Spleen (tissue), 7 donors: ENCODE measurements around the gene CSNK2B.

ENCODE experiments used
- POLR2A ChIP-seq, 3 donors: fragments of 450-650 bp; IDR thresholded peaks; one replicate each; pipeline ENCODE4 v1.5.1; 2017; ENCODE audit warnings: antibody characterized with exemption in 3 of 3, mild to moderate bottlenecking in 1 of 3
- TF ChIP-seq, protein P1 (sequence below), 11 experiments: fragments of 200-600 bp in 7 of 11; fragments of 450-650 bp in 4 of 11; sonication (generic) in 4 of 11; IDR thresholded peaks in 8 of 11; conservative IDR thresholded peaks in 3 of 11; 1 replicate in 7 of 11; 2 replicates in 4 of 11; pipeline versions ENCODE4 v1.4.0 to v1.8.0; 2016 to 2021; ENCODE audit warnings: antibody characterized with exemption in 11 of 11, inconsistent platforms in 4 of 11, mild to moderate bottlenecking in 1 of 11
- donor health status: DM: no; HTN: no; CAD: no; lungs with moderate emphysema.
- donor health status: DM: no; HTN: no; CAD: no.
- donor health status: DM: no; HTN: no; CAD: no.

DNA sequence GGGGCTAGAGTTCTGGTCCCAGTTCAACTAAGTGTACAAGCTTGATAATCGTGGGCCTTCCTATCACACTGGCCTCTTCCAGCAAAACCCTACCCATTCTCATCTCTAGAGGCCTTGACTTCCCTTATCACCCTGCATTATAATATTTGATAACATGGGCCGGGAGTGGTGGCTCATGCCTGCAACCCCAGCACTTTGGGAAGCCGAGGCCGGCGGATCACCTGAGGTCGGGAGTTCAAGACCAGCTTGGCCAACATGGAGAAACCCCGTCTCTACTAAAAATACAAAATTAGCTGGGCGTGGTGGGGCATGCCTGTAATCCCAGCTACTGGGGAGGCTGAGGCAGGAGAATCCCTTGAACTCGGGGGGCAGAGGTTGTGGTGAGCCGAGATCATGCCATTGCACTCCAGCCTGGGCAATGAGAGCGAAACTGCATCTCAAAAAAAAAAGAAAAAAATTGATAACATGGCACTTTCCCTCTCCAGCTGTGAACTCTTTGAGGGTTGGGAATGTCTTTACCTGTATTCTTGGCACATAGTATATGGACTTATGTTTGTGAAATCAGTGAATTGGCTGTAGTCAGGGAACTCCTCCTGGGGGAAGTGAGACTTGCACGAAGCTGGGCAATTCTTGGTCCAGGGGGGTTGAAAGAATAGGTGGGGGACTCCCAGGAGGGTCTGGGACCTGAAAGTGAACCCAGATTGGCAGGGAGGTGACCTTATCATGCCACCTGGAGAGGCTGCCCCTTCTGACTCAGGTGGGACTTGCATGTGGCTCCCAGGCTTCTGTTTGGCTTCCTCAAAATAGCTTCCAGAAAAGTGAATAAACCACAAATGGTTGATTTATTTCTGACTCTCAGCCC lies 4.4 kb upstream of the CSNK2B start:
- TF ChIP-seq POLR2A (IDR thresholded peaks at IDR 0.05), result no peak
- TF ChIP-seq, protein P1, sequence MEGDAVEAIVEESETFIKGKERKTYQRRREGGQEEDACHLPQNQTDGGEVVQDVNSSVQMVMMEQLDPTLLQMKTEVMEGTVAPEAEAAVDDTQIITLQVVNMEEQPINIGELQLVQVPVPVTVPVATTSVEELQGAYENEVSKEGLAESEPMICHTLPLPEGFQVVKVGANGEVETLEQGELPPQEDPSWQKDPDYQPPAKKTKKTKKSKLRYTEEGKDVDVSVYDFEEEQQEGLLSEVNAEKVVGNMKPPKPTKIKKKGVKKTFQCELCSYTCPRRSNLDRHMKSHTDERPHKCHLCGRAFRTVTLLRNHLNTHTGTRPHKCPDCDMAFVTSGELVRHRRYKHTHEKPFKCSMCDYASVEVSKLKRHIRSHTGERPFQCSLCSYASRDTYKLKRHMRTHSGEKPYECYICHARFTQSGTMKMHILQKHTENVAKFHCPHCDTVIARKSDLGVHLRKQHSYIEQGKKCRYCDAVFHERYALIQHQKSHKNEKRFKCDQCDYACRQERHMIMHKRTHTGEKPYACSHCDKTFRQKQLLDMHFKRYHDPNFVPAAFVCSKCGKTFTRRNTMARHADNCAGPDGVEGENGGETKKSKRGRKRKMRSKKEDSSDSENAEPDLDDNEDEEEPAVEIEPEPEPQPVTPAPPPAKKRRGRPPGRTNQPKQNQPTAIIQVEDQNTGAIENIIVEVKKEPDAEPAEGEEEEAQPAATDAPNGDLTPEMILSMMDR (IDR thresholded peaks at IDR 0.05 in 8 of 11, conservative IDR thresholded peaks at IDR 0.05 in 3 of 11), result no peak
